Natural killer cell treated with Interleukin-12 subunit alpha and Interleukin-12 subunit beta and Interleukin-15 and Interleukin-18, amount 100 ng/mL, for 72 hours (primary cell): ENCODE data around the gene WDR13. TPM values are rescaled to one million over a fixed set of nuclear protein-coding genes. Genes with fewer than 3 reads are reported as not detected.

Experiments
- ATAC-seq, 2 donors: fragments of 150-1000 bp; cut with Tn5 transposase in 1 of 2; sonication (Bioruptor Pico), chemical (Tn5 transposase) in 1 of 2; 2 replicates each; pipeline ENCODE4 v1.10.0; 2021
- DNase-seq: peaks from one replicate; pipeline ENCODE4 v3.0.0; 2022; ENCODE audit warnings: low spot score
- H3K27ac Mint-ChIP-seq, 2 donors: 1 replicate in 1 of 2; 2 replicates in 1 of 2; pipeline ENCODE4 v1.8.0; 2022; ENCODE audit warnings: mixed read lengths in 2 of 2, mild to moderate bottlenecking in 1 of 2, moderate library complexity in 1 of 2
- H3K27me3 Mint-ChIP-seq, 2 donors: 1 replicate in 1 of 2; 2 replicates in 1 of 2; pipeline ENCODE4 v1.8.0; 2022; ENCODE audit warnings: mixed read lengths in 2 of 2
- H3K36me3 Mint-ChIP-seq: one replicate; pipeline ENCODE4 v1.8.0; 2022; ENCODE audit warnings: mixed read lengths
- H3K4me1 Mint-ChIP-seq, 2 donors: 1 replicate in 1 of 2; 2 replicates in 1 of 2; pipeline ENCODE4 v1.8.0; 2022; ENCODE audit warnings: low read depth in 2 of 2, mixed read lengths in 2 of 2, mild to moderate bottlenecking in 1 of 2
- H3K4me3 Mint-ChIP-seq: one replicate; pipeline ENCODE4 v1.8.0; 2022; ENCODE audit warnings: mixed read lengths
- H3K9me3 Mint-ChIP-seq: 2 replicates; pipeline ENCODE4 v1.8.0; 2022; ENCODE audit warnings: mixed read lengths
- total RNA-seq, 2 donors: library from RNA; stranded (reverse); gene quantifications; one replicate each; pipeline ENCODE4 v1.2.3, GENCODE V29; 2022

Gene WDR13
- total RNA-seq, 2 donors from 2014 or later: 39.7 to 64.7 TPM

- Mint-ChIP-seq H3K36me3 (peaks cover 30% of the 10 kb centered on the region), H3K9me3 (no peaks in the 10 kb centered on the region), H3K27ac (peak overlapping the region in 1 of 2 donors; percentile 69), H3K27me3 (no peaks in the 10 kb centered on the region), H3K4me1 (peaks cover 21 to 41% of the 10 kb centered on the region in 2 donors), H3K4me3 (peak overlapping the region; percentile 56)
- ATAC-seq (no peak), DNase-seq (no peak)
Observed at GRCh38 chrX:48578661-48579128, 18.6 kb upstream of the WDR13 start.

DNA sequence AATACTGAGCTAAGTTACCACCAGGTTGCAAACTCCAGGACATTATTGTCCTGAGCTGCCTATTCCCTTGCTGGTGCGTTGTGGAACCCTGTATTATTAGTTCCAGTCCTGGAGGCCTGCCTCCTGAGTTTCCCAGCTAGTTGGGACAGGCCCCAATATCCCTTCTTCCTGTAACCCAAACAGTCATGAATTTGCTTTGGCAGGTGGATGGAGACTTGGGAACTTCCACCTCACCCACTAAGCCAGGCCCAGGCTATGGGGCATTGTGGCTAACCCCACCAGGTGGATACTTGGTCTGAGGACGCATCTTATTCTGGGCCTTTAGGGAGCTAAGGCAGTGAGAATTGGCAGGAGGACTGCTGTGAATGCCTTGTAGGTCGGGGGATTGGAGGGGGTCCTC lies 18.0 kb upstream of the WDR13 start:
- DNase-seq (no peak), ATAC-seq (no peak)
- Mint-ChIP-seq H3K4me1 (peaks cover 17 to 37% of the 10 kb centered on the region in 2 donors), H3K9me3 (no peaks in the 10 kb centered on the region), H3K36me3 (peaks cover 30% of the 10 kb centered on the region), H3K27ac (peak overlapping the region in 1 of 2 donors; percentile 69), H3K27me3 (no peaks in the 10 kb centered on the region), H3K4me3 (peak overlapping the region; percentile 56)

- Mint-ChIP-seq H3K27ac (no peak overlapping the region), H3K27me3 (no peaks in the 10 kb centered on the region), H3K9me3 (no peaks in the 10 kb centered on the region), H3K4me3 (no peak overlapping the region), H3K36me3 (peaks cover 19% of the 10 kb centered on the region), H3K4me1 (peaks cover 13 to 24% of the 10 kb centered on the region in 2 donors)
- DNase-seq (no peak), ATAC-seq (no peak)
Observed at GRCh38 chrX:48580662-48581061, 16.6 kb upstream of the WDR13 start.

DNA sequence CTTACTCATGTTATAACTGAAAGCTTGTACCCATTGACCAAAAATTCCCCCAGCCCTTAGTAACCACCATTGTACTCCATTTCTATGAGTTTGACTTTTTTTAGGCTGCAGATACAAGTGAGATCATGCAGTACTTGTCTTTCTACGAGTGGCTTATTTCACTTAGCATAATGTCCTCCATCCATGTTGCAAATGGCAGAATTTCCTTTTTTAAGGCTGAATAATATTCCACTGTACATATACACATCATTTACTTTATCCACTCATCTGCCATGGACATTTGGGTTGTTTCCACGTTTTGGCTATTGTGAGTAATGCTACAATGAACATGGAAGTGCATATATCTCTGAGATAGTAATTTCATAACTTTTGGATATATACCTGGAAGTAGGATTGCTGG lies 12.6 kb upstream of the WDR13 start:
- Mint-ChIP-seq H3K9me3 (no peaks in the 10 kb centered on the region), H3K36me3 (peaks cover 3% of the 10 kb centered on the region)

DNA sequence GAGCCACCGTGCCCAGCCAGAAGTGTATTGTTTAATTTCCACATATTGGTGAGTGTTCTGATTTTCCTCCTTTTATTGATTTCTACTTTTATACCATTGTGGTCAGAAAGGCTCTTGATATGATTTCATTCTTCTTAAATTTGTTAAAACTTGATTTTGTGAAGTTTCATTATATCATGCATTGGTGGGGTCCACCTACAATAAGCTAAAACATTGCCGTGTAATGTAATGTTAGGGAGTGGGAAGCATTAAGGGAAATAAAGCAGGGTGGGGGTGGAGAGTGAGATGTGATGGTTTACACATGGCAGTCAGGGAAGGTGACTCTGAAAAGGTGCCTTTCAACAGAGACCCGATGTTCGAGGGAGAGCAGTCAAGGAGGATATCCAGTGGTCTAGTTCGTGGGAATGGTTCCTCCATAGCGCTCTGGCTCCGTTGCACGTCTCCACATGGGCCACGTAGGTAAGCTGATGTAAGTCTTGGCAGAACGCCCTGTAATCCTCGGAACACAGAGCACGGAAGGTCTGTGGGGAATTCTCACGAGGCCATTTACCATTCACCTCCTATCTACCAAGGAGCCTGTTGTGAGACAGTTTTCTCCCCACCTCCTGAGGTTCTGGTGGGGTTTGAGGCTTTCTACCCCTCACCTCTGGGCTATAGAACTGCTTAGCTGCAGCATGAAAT lies 7.7 kb upstream of the WDR13 start:
- no peaks in the 10 kb centered on the region for H3K4me1 Mint-ChIP-seq
- no peak overlapping the region for H3K27ac Mint-ChIP-seq
- H3K36me3 Mint-ChIP-seq: no peaks in the 10 kb centered on the region
- H3K4me3 Mint-ChIP-seq: no peak overlapping the region
- no peak for ATAC-seq
- no peaks in the 10 kb centered on the region for H3K9me3 Mint-ChIP-seq
- no peak for DNase-seq
- H3K27me3 Mint-ChIP-seq: peaks cover 0 to 6% of the 10 kb centered on the region in 2 donors

More for the DNA sequence above, 12.6 kb upstream of the WDR13 start:
- no peak for DNase-seq
- H3K27me3 Mint-ChIP-seq: peaks cover 0 to 4% of the 10 kb centered on the region in 2 donors
- H3K4me3 Mint-ChIP-seq: no peak overlapping the region
- ATAC-seq: no peak
- no peak overlapping the region for H3K27ac Mint-ChIP-seq
- H3K4me1 Mint-ChIP-seq: peaks cover 0 to 3% of the 10 kb centered on the region in 2 donors

GRCh38 chrX:48590203-48591103 lies 6.8 kb upstream of the WDR13 start:
- Mint-ChIP-seq H3K36me3 (no peaks in the 10 kb centered on the region), H3K4me1 (no peaks in the 10 kb centered on the region), H3K4me3 (no peak overlapping the region), H3K27me3 (peaks cover 0 to 6% of the 10 kb centered on the region in 2 donors), H3K27ac (no peak overlapping the region), H3K9me3 (no peaks in the 10 kb centered on the region)
- no peak for ATAC-seq
- no peak for DNase-seq

DNA sequence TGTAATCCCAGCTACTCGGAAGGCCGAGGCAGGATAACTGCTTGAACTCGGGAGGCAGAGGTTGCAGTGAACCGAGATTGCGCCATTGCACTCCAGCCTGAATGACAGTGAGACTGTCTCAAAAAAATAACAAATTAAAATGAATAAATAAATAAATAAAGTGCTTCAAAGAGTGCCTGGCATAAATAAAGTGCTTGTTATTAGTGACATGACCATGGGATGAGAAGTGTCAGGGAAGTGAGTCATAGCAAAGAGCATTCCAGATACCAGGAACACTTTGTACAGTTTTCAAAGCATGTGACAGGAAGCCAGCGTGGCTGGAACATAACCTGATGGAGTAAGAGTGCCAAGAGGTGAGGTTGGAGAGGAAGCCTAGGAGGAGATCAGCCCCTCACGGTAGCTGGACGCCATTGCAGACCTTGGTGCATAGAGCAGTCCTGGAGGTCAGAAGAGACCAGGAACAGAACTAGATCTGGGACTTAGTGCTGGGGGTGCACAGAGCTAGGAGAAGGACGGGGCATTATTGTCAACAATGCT lies 6.0 kb upstream of the WDR13 start:
- Mint-ChIP-seq H3K4me1 (no peaks in the 10 kb centered on the region), H3K4me3 (no peak overlapping the region), H3K9me3 (no peaks in the 10 kb centered on the region), H3K27me3 (peaks cover 0 to 6% of the 10 kb centered on the region in 2 donors), H3K27ac (no peak overlapping the region), H3K36me3 (no peaks in the 10 kb centered on the region)
- no peak for DNase-seq
- ATAC-seq: no peak

DNA sequence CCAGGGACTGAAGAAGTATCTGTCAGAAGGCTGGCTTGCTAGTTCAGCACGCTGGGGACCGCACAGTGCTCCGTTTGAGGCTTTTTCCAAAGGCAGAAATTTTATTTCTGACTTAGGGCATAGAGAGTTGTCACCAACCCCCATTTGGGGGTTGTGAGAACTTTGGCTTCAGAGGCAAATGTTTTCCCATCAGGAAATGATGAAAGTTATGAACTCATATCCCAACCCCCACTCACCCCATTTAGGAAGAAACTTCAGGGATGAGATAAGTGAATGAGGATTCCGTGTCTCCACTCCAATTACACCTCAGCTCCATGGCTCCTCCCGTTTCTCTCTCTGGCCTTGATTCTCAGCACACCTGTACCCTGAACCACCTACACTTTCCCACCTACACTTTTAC lies 4.3 kb upstream of the WDR13 start:
- no peak overlapping the region for H3K27ac Mint-ChIP-seq
- ATAC-seq (no peak), DNase-seq (no peak)
- H3K9me3 Mint-ChIP-seq: no peaks in the 10 kb centered on the region
- peaks cover 7% of the 10 kb centered on the region in 2 donors for H3K4me1 Mint-ChIP-seq
- H3K36me3 Mint-ChIP-seq: no peaks in the 10 kb centered on the region
- H3K4me3 Mint-ChIP-seq: no peak overlapping the region
- H3K27me3 Mint-ChIP-seq: peaks cover 0 to 6% of the 10 kb centered on the region in 2 donors

- H3K4me3 Mint-ChIP-seq: no peak overlapping the region
- peaks cover 0 to 2% of the 10 kb centered on the region in 2 donors for H3K27me3 Mint-ChIP-seq
- no peak for DNase-seq
- H3K4me1 Mint-ChIP-seq: peaks cover 9 to 15% of the 10 kb centered on the region in 2 donors
- no peak overlapping the region for H3K27ac Mint-ChIP-seq
- H3K36me3 Mint-ChIP-seq: no peaks in the 10 kb centered on the region
- ATAC-seq: no peak
- H3K9me3 Mint-ChIP-seq: no peaks in the 10 kb centered on the region
Observed at GRCh38 chrX:48595929-48596328, 1.4 kb upstream of the WDR13 start.

DNA sequence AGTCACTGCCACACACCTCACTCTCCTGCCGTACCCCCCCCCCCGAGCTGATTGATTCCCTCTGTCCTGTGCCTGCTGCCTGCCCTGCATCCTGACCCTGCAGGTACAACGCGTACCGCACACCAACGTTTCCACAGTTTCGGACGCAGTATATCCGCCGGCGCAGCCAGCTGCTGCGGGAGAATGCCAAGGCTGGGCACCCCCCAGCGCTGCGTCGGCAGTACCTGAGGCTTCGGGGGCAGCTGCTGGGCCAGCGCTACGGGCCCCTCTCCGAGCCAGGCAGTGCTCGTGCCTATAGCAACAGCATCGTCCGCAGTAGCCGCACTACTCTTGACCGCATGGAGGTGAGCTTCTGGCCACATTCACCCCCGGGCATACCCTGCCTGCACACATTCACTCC lies 1.3 kb downstream of the WDR13 start:
- Mint-ChIP-seq H3K4me1 (peaks cover 9 to 15% of the 10 kb centered on the region in 2 donors), H3K36me3 (peaks cover 7% of the 10 kb centered on the region), H3K27ac (peak overlapping the region; percentile 91 to 96), H3K4me3 (peak overlapping the region; percentile 94), H3K9me3 (no peaks in the 10 kb centered on the region), H3K27me3 (no peaks in the 10 kb centered on the region)
- DNase-seq (no peak), ATAC-seq (no peak)

DNA sequence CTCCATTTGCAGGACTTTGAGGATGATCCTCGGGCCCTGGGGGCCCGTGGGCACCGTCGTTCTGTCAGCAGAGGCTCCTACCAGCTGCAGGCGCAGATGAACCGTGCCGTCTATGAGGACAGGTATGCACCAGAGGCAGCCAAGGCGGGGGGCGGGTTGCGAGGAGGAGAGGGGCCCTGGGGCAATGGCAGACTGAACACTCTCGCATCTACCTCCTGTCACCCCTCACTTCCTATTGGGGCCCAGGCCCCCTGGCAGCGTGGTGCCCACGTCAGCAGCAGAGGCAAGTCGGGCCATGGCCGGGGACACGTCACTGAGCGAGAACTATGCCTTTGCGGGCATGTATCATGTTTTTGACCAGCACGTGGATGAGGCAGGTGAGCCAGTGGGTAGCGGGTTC lies 2.0 kb downstream of the WDR13 start:
- Mint-ChIP-seq H3K36me3 (peaks cover 7% of the 10 kb centered on the region), H3K27ac (no peak overlapping the region), H3K27me3 (no peaks in the 10 kb centered on the region), H3K4me3 (no peak overlapping the region), H3K4me1 (peaks cover 9 to 15% of the 10 kb centered on the region in 2 donors), H3K9me3 (no peaks in the 10 kb centered on the region)
- ATAC-seq (no peak), DNase-seq (no peak)

DNA sequence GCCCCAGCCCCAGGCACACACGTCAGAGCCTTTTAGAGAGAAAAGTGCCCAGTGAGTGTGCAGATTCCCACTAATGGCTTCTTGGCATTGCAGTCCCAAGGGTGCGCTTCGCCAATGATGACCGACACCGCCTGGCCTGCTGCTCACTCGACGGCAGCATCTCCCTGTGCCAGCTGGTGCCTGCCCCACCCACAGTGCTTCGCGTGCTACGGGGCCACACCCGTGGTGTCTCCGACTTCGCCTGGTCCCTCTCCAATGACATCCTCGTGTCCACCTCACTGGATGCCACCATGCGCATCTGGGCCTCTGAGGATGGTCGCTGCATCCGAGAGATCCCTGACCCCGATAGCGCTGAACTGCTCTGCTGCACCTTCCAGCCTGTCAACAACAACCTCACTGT lies 2.9 kb downstream of the WDR13 start:
- ATAC-seq: no peak
- H3K4me1 Mint-ChIP-seq: peaks cover 9 to 15% of the 10 kb centered on the region in 2 donors
- no peaks in the 10 kb centered on the region for H3K27me3 Mint-ChIP-seq
- no peaks in the 10 kb centered on the region for H3K9me3 Mint-ChIP-seq
- DNase-seq: no peak
- peaks cover 7% of the 10 kb centered on the region for H3K36me3 Mint-ChIP-seq
- H3K27ac Mint-ChIP-seq: no peak overlapping the region
- H3K4me3 Mint-ChIP-seq: no peak overlapping the region

- DNase-seq (no peak), ATAC-seq (no peak)
- Mint-ChIP-seq H3K27me3 (no peaks in the 10 kb centered on the region), H3K9me3 (no peaks in the 10 kb centered on the region), H3K4me1 (peaks cover 9 to 15% of the 10 kb centered on the region in 2 donors), H3K27ac (no peak overlapping the region), H3K4me3 (no peak overlapping the region), H3K36me3 (peaks cover 7% of the 10 kb centered on the region)
Observed at GRCh38 chrX:48601741-48602394, 4.6 kb downstream of the WDR13 start.
